Neural progenitor cell (in vitro differentiated cells): ENCODE results near the gene GNAQ.

Experiments
- EZH2 ChIP-seq: fragments of 200-600 bp; sonication (generic); IDR thresholded peaks from 2 replicates; pipeline ENCODE4 v1.6.1; 2017; ENCODE audit warnings: antibody characterized with exemption, mild to moderate bottlenecking, moderate library complexity
- EZH2phosphoT487 ChIP-seq: fragments of 200-600 bp; sonication (generic); IDR thresholded peaks from 2 replicates; pipeline ENCODE4 v1.6.1; 2017; ENCODE audit warnings: antibody characterized with exemption

DNA sequence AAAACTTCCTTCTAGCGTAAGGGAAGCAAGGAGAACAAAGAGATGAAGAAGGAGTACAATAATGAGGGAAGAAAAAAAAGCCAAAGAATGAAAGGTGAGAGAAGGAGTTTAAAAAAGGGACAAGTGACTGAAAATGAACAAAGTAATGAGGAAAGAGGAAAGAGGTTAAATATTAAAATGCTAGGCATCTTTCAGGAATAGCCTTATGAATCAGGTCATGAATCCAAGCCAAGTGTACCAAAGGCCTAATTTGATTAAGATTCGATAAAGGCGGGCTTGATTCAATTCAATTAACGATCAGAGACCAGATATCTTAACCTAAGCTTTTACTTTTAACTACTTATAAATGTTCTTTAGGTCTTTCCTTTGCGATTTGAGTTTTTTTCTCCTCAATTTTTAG, 241.7 kb downstream of the GNAQ start:
- TF ChIP-seq EZH2 = no peak
- no peak for TF ChIP-seq EZH2phosphoT487
